A673 (cell line): ENCODE results near the gene LAMA3. TPM values are rescaled to one million over a fixed set of nuclear protein-coding genes. Genes with fewer than 3 reads are reported as not detected.

Source experiments
- BruUV-seq: library from RNA; stranded (reverse); fragments of 400-500 nt; replicated peaks from 2 replicates; lab custom pipeline; 2021; lab: Mats Ljungman, UMichigan
- CTCF ChIA-PET: fragments of 300-600 bp; sonication (Branson Sonifier 250); formaldehyde crosslinking; loops from one replicate; lab custom pipeline; 2022; ENCODE audit warnings: antibody characterized with exemption; lab: Charles Lee
- POLR2A ChIA-PET: fragments of 300-600 bp; sonication (Branson Sonifier 250); formaldehyde crosslinking; loops from one replicate; lab custom pipeline; 2022; ENCODE audit warnings: antibody characterized with exemption; ENCODE audit not compliant: low non-redundant PET; lab: Charles Lee
- DNase-seq: peaks from one replicate; pipeline ENCODE4 v3.0.0-alpha.2; 2015; ENCODE audit warnings: low spot score
- H3K27ac ChIP-seq: fragments of 200-600 bp; sonication (generic); 2 replicates; pipeline ENCODE4 v1.5.1; 2016; ENCODE audit warnings: mixed run types, low read depth, mild to moderate bottlenecking, mixed read lengths, antibody characterized with exemption, low read length; ENCODE audit not compliant: poor library complexity, severe bottlenecking
- H3K27me3 ChIP-seq: fragments of 200-600 bp; sonication (generic); replicated peaks from 2 replicates; pipeline ENCODE4 v1.6.1; 2017; ENCODE audit warnings: mixed run types, low read depth, mild to moderate bottlenecking, mixed read lengths, antibody characterized with exemption, low read length; ENCODE audit not compliant: insufficient read depth, poor library complexity
- H3K36me3 ChIP-seq: fragments of 200-600 bp; sonication (generic); 2 replicates; pipeline ENCODE4 v1.6.1; 2016; ENCODE audit warnings: mixed run types, mild to moderate bottlenecking, mixed read lengths, antibody characterized with exemption, low read length; ENCODE audit not compliant: insufficient read depth, poor library complexity, severe bottlenecking
- H3K4me1 ChIP-seq: fragments of 200-600 bp; sonication (generic); 2 replicates; pipeline ENCODE4 v1.6.1; 2017; ENCODE audit warnings: mixed run types, mild to moderate bottlenecking, mixed read lengths, antibody characterized with exemption, low read length; ENCODE audit not compliant: insufficient read depth, poor library complexity, severe bottlenecking
- H3K4me3 ChIP-seq: fragments of 200-600 bp; sonication (generic); 2 replicates; pipeline ENCODE4 v1.5.1; 2016; ENCODE audit warnings: low read depth, mixed run types, mild to moderate bottlenecking, mixed read lengths, low read length; ENCODE audit not compliant: poor library complexity, severe bottlenecking
- H3K9me3 ChIP-seq: fragments of 200-600 bp; sonication (generic); 2 replicates; pipeline ENCODE4 v1.6.1; 2016; ENCODE audit warnings: mixed run types, low read depth, mild to moderate bottlenecking, mixed read lengths, antibody characterized with exemption, low read length; ENCODE audit not compliant: poor library complexity, severe bottlenecking
- EZH2 ChIP-seq: fragments of 200-600 bp; sonication (generic); IDR thresholded peaks from 2 replicates; pipeline ENCODE4 v1.6.1; 2017; ENCODE audit warnings: borderline replicate concordance, low read depth, mild to moderate bottlenecking, mixed read lengths, antibody characterized with exemption, low read length; ENCODE audit not compliant: poor library complexity, severe bottlenecking
- intact Hi-C: fragments of 100-400 bp; cut with micrococcal nuclease; formaldehyde crosslinking; loops from one replicate; pipeline ENCODE4 v1.10.0; 2022; ENCODE audit not compliant: unreplicated experiment
- total RNA-seq: library from RNA; stranded (reverse); gene quantifications from 2 replicates; pipeline ENCODE4 v1.2.3, GENCODE V29; 2021
- TF ChIP-seq, protein P1 (sequence below): fragments of 300-800, 200-600 bp; sonication (generic); conservative IDR thresholded peaks from 2 replicates; pipeline ENCODE4 v1.5.1; 2017; ENCODE audit warnings: low read depth, mild to moderate bottlenecking, antibody characterized with exemption, low read length, moderate library complexity, mixed read lengths

LAMA3 gene
- total RNA-seq, 1 experiment from 2014 or later = 2.7 TPM

GRCh38 chr18:23814991-23815614 lies 125.8 kb downstream of the LAMA3 start:
- intact Hi-C loops = loop anchor here (5.0 kb wide), 1 partner anchor 113 kb away; no protein-coding TSS in a partner anchor
- TF ChIP-seq, protein P1, sequence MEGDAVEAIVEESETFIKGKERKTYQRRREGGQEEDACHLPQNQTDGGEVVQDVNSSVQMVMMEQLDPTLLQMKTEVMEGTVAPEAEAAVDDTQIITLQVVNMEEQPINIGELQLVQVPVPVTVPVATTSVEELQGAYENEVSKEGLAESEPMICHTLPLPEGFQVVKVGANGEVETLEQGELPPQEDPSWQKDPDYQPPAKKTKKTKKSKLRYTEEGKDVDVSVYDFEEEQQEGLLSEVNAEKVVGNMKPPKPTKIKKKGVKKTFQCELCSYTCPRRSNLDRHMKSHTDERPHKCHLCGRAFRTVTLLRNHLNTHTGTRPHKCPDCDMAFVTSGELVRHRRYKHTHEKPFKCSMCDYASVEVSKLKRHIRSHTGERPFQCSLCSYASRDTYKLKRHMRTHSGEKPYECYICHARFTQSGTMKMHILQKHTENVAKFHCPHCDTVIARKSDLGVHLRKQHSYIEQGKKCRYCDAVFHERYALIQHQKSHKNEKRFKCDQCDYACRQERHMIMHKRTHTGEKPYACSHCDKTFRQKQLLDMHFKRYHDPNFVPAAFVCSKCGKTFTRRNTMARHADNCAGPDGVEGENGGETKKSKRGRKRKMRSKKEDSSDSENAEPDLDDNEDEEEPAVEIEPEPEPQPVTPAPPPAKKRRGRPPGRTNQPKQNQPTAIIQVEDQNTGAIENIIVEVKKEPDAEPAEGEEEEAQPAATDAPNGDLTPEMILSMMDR = no peak
- TF ChIP-seq EZH2 = no peak
- Histone ChIP-seq H3K9me3 (no peaks in the 10 kb centered on the region), H3K27ac (no peak overlapping the region), H3K4me1 (no peaks in the 10 kb centered on the region), H3K27me3 (no peaks in the 10 kb centered on the region), H3K36me3 (no peaks in the 10 kb centered on the region), H3K4me3 (no peak overlapping the region)
- no peak for DNase-seq
- ChIA-PET POLR2A (no interaction called here), CTCF (interaction anchor here (1.0 kb wide), 1 partner anchor 112 kb away, joined by 3 read pairs; no protein-coding TSS in a partner anchor)
- BruUV-seq = no TSS peak

- Histone ChIP-seq H3K27me3 (no peaks in the 10 kb centered on the region), H3K9me3 (no peaks in the 10 kb centered on the region), H3K27ac (no peak overlapping the region), H3K4me3 (no peak overlapping the region), H3K36me3 (no peaks in the 10 kb centered on the region), H3K4me1 (no peaks in the 10 kb centered on the region)
- BruUV-seq = no TSS peak
- CTCF ChIA-PET = no interaction called here
- POLR2A ChIA-PET = no interaction called here
- TF ChIP-seq EZH2 = no peak
- TF ChIP-seq, protein P1 = no peak
- intact Hi-C loops = no loop called here
- no peak for DNase-seq
These were observed 126.8 kb downstream of the LAMA3 start for GRCh38 chr18:23816021-23816420.

DNA sequence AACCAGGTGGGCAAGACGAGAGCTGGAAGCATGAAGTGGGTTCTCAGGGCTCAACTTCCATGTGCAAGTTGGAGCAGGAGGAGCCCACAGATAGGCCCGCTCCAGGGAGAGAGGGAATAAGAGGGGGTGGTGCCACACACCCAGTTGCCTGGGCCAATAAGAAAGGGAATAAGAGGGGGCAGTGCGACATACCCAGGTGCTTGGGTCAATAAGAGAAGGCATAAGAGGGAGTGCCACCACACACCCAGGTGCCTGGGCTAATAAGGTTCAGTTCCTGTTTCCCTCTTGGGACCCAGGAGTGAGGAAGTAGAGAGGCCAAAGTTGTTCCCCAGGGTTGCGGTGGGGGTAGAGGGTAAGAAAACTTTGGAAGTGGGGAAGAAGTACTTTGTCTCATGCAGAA lies 127.5 kb downstream of the LAMA3 start:
- POLR2A ChIA-PET = no interaction called here
- Histone ChIP-seq H3K9me3 (no peaks in the 10 kb centered on the region), H3K27ac (no peak overlapping the region), H3K4me3 (no peak overlapping the region), H3K27me3 (no peaks in the 10 kb centered on the region), H3K36me3 (no peaks in the 10 kb centered on the region), H3K4me1 (no peaks in the 10 kb centered on the region)
- no peak for TF ChIP-seq EZH2
- TF ChIP-seq, protein P1 = no peak
- BruUV-seq = no TSS peak
- intact Hi-C loops = no loop called here
- DNase-seq = no peak
- CTCF ChIA-PET = no interaction called here
